ENCODE data around the gene EYS.
"Not testable (repeated sequence)": the region's sequence is repeated elsewhere in the genome, so short reads cannot be mapped to it uniquely, and the experiment has no call there.

Gene EYS

DNA sequence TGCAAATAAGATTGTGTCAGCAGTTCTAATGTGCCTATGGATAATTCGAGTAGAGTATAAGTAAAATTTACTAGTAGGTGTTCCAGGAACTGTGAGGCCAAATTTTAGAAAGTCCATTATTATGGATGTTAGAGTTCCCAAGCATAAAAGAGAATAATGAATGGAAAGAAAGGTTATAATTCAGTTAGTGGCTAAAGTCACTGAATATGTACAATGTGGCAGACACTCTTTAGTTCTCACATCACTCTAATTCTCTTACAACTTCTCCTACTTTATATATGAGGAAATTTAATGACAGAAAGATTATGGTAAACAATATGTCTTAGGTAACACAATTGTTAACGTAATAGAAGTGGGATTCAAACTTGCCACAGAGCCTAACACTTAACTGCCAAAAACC is 75.3 kb downstream of the EYS start:
- DNase-seq = no peak

DNA sequence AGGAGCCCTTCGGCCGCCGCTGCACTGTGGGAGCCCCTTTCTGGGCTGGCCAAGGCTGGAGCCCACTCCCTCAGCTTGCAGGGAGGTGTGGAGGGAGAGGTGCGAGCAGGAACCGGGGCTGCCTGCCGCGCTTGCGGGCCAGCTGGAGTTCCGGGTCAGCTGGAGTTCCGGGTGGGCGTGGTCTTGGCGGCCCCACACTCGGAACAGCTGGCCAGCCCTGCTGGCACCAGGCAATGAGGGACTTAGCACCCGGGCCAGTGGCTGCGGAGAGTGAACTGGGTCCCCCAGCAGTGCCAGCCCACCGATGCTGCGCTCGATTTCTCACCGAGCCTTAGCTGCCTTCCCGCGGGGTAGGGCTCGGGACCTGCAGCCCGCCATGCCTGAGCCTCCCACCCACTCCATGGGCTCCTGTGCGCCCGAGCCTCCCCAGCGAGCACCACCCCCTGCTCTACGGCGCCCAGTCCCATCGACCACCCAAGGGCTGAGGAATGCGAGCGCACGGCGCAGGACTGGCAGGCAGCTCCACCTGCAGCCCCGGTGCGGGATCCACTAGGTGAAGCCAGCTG is 79.5 kb downstream of the EYS start:
- not testable (repeated sequence) for DNase-seq

DNA sequence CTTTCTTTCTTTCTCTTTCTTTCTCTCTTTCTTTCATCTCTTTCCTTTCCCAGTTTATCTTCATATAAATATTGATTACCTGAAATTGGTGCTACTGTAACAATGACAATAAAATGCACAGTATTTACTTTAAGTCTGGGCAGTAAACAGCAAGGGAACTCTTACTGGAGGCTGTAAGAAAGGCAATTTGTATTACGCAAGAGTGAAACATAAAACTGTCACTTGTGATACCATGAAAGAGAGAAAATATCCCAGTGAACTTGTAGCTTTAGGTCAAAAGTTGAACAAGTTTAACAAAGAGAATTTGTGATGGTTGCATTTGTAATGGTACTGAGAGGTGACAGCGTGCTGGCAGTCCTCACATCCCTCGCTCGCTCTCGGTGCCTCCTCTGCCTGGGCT is 80.0 kb downstream of the EYS start:
- no peak for DNase-seq

DNA sequence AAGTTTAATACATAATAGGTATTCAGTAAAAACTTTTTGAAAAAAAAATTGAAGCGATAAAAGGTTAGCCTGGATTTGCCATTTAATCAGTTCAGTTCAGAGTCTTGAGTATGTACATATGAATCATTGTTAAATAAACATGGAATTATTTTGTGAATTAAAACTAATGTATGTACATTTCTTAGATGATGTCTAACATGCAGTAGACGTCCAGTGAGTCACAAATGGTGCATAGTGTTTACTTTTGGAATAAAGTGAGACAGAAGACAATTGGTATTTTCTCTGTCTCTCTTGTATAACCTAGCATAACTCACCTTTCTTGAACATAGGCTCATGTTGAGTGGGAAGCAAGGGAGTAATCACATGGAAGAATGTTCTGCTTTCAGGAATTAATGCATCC is 83.5 kb downstream of the EYS start:
- no peak for DNase-seq

DNA sequence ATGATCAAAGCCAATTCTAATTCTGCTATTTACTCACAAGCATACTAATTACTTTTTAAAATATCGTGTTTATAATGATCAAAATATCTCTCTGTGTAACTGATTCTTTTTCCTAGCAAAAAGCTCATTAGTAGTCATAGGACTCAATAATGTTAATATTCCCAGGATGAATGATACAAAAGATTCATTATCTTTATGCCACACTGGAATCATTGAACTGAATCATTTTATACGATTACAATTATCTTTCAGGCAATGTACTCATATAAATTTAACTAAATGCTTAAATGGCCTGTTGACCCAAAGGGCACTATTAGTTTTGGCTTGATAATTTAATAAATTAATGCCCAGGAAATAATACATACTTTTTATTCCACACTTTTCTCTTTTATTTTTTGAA is 96.3 kb downstream of the EYS start:
- DNase-seq = no peak

DNA sequence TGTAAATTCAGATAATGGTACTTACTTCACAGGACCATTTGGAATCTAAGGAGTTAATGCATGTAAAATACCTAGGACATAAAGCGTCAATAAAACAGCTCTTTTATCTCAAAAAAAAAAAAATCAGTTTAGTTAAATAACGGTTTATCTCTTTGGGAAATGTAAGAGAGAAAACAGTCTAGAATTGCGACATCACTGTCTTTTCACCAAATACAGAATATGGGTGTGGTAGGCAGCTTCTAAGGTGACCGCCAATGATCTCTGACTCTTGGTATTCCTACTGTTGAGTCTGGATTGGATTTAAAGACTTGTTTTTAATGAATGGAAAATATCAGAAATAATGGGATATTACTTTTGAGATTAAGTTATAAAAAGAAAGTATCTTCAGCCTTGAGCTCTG is 111.5 kb downstream of the EYS start:
- DNase-seq = no peak

DNA sequence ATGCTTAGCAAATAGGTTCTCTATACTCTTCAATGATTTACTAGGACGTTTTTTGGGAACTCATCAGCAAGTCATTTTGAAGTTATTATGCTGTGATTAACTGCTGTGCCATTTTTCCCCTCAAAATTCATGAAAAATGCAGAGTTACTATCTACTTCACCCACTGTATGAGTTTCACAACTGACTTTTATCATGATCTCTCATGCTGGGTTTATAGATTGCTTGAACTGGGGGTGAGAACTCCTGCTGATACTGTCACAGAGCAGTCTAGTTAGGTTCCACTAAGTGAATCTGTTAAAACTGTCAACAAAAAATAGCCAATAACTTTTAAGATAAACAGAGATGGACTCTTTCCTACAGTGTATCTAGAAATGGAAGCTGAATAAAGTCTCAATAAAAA is 136.7 kb downstream of the EYS start:
- no peak for DNase-seq

DNA sequence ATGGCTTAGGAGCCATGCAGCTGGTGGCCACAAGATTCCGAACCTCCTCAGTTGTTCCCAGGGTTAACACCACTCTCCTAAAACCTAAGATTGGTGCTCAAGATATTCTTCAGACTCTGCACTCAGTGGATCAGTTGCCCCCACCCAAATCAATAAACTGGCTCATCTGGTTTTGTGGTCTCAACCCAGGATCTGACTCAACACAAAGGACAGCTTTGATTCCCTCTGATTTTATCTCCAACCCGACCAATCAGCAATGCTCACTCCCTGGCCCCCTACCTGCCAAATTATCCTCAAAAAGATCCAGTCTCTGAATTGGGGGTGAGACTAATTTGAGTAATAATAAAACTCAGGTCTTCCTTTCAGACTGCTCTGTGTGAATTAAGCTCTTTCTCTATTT is 137.5 kb downstream of the EYS start:
- no peak for DNase-seq

DNA sequence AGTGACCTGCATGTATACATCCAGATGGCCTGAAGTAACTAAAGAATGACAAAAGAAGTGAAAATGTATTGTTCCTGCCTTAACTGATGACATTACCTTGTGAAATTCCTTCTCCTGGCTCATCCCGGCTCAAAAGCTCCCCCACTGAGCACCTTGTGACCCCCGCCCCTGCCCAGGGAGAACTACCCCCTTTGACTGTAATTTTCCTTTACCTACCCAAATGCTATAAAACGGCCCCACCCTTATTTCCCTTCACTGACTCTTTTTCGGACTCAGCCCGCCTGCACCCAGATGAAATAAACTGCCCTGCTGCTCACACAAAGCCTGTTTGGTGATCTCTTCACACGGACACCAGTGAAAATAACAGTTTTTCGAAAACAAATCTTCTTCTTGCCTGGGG is 138.0 kb downstream of the EYS start:
- not testable (repeated sequence) for DNase-seq

DNA sequence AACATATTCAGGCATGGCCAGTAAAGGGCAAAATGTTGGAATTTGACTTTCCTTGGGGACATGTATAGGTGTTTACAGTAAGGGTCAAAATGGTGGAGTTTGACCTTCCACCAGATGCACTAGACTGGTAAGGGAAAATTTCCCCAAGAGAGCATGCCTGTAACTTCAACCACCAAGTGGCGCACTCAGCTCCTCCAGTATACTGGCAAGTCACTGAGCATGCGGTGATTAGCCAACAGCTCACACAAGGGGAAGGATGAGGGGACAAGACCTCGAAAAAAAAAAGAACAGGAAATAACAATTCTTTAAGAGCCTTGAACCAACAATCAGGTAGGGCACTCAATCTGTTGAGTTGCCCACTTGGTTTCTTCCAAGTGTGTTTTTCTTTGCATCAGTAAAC is 140.9 kb downstream of the EYS start:
- no peak for DNase-seq

DNA sequence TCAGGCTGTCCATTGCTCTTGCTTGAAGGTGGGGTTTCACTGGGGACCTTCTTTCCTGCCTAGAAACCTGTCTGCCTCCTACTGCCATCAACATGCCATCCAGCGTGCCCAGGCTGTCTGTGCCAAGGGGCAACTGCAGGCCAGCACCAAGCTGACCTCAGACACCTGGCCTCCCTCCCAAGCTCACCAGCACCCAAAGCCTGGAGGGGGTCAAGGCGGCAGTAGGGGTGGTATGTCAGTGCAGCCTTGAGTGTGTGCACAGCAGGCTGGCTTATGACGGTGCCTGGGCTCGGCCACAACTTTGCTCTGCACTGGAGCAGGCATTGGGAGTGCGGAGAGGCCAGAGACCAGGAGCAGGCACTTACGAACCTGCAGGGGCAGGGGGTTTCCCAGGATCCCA is 149.0 kb downstream of the EYS start:
- no peak for DNase-seq

DNA sequence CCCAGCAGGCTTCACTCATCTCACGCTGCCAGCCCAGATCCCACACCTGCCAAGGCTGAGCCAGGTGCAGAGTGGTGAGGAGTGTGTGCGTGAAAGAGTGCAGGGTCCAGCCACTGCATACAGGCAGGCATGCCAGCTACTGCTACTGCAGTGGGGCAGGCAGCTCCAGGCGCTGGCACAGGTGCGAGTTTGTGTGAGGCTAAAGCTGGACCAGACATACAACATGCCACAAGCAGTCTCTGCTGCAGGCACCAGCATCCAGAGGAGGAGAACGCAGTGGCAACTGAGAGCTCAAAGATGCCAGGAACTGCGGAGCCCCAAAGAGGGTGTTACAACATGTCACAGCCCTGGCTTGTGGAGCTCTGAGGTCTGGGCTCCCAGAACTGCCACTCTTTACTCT is 149.8 kb downstream of the EYS start:
- DNase-seq = no peak

DNA sequence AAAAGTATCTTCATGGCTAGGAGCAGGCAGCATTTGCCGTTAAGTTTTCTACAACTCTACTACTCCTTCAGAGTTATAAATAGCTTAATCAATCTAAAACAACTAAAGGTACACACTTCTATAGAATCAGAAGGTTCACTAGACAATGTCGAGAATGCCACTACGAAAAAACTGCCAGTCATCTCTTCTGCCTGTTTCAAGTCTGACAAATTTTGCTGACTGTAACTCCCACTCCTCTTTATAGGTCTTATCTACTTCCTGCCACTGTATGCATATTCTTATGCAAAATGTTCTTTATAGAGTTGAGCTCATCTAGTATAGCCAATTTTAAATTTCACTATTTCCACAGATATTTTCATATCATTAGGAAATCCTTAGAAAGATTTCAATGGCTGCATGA is 160.1 kb downstream of the EYS start:
- no peak for DNase-seq

DNA sequence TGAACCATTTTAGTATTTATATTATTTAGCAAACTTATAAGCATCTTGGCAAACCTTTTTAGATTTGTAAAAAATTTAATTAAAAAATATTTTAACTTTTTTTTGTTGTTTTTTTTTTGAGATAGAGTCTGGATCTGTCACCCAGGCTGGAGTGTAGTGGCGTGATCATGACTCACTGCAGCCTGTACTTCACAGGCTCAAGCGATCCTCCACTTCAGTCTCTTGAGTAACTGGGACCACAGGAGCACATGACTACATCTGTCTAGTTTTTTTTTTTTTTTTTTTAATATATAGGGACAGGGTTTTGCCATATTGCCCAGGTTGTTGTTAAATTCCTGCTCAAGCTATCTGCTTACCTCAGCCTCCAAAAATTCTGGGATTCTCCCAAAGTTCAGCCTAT is 161.1 kb downstream of the EYS start:
- no peak for DNase-seq

DNA sequence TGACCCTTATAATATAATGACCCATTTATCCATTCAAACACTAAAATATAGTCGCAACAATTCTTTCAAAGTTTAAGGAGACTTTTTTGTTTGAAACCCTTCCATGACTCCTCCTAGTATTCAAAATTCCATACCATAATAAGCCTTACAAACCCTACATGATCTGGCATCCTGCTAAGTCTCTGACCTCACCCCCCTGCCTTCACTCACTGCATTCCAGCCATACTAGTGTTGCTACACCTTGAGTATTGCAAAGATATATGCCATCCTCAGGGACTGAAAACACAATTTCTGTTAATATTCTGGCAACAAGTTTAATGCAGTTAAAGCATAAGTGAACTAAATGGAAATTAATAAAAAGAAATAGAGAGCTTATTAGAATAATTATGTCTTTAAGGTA is 168.4 kb downstream of the EYS start:
- DNase-seq = no peak

DNA sequence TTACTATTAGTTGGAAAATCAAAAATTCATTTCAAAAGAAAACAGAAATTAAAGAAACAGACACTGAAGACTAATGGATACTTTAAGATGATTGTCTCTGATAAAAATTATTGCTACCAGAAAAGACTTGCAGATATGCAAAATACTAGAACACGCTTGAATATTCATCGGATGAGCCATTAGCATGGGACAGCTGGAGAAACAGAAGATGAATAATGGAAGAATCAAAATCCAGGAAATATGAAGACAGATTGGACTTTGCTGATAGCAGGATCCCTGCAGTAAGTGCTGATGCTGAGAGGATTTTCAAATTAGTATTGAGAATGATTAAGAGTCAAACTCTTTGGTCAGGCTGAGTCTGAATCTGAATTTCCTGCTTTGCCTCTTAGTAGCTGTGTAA is 169.4 kb downstream of the EYS start:
- no peak for DNase-seq

DNA sequence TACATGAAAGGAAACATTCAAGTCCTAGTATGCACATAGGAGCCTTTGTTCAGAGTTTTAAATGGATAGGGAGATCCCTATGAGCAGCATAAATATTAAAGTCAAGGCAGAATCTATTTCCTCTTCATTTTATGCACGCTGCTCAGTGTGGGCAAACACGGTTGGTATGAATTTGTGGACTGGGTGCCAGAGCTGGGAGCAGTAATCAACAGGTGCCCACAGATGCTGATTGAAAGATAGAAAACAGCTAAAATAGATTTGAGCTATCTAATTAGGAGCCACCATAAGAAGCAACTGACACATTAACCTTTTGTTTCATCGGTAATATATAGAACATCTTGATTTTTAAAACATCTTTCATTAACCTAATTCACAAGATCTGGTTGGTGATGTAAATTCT is 175.5 kb downstream of the EYS start:
- no peak for DNase-seq

DNA sequence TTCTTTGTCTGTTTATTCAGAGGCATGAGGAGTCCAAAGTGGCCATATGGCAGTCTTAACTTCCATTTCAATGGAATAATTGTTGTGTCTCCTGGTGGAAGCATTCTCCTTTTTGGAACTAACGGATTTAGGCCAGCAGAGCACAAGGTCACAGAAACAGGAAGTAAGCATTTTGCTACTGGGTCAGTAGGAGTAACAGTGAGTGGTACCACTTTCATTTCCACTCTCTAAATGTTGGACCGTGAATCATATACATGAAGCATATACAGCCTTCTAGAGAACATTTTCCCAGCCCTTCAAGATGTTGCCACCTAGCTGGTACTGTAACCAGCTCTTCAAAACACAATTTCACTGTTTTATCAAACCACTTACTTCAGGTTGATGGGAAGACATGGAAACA is 182.8 kb downstream of the EYS start:
- no peak for DNase-seq

DNA sequence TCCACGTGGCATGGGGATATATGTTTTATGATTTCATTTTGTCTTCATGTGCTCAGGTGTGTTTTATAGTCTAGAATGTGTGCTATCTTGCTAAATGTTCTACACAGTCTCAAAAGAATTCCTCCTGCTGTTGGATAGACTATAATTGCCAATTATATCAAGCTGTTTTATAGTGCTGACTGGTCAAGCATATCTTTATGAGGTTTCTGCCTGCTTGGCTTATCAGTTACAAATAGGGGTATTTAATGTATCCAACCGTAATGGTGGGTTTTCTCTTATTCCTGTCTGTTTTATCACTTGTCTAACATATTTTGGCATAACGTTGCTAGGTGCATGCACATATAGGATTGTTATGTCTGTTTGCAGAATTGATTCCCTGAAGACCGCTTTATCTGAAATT is 201.3 kb downstream of the EYS start:
- no peak for DNase-seq

DNA sequence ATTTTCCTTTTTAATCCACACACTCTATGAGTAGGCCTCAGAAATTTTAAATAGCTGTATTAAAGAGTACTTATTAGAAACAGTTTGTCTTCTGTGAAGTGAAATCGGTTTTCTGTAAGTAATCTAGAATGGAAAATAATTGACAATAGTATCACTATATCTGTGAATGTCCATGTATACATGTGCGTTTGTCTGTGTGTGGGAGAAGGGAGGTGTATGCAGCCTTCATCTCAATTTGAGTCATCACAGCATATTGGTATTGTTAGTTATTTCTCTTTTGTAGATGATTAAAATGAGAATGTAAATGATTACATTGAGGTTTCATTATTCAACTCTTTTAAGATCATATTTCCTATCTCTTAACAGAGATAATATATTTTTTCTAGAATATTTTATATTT is 206.0 kb downstream of the EYS start:
- no peak for DNase-seq

DNA sequence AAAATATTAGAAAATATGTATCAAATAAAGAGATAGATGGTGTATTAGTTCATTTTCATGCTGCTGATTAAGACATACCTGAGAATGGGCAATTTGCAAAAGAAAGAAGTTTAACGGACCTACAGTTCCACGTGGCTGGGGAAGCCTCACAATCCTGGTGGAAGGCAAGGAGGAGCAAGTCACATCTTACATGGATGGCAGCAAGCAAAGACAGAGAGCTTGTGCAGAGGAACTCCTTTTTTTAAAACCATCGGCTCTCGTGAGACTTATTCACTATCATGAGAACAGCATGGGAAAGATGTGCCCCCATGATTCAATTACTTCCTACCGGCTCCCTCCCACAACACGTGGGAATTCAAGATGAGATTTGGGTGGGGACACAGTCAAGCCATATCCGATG is 223.4 kb downstream of the EYS start:
- not testable (repeated sequence) for DNase-seq

DNA sequence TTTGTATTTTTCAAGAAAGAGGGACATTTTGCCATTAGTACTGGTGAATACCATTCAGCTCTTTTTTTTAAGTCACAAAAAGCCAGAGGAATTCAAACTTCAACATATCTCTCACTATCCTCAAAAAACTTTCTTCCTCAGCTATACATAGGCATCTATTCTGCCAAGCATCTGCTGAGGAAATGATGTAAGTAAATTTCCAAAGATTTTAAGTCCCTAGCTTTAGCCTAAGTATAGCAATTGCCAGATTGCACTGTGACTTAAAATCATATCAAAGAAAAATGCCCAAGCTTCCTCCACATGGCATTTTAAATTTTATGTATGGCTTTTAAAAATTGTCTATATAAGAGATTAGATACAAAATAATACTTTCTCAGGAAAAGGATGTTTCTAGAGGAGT is 237.4 kb downstream of the EYS start:
- DNase-seq = no peak

DNA sequence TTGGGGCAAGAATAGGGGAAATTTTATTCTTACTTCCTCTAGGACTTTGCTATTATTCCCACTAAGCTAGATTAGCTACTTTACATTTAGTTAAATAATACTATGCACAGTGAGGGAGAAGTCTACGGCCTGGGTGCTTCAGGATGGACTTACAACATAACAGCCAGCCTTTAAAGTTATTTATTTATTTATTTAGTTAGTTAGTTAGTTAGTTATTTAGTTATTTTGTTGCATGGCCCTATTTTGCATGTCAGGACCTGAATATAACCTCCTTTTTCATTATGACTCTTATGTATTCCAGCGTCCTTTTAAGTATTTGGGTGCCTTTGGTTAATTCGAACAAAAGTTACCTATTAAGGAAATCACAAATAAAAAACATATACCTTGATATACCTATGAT is 238.7 kb downstream of the EYS start:
- DNase-seq = no peak

DNA sequence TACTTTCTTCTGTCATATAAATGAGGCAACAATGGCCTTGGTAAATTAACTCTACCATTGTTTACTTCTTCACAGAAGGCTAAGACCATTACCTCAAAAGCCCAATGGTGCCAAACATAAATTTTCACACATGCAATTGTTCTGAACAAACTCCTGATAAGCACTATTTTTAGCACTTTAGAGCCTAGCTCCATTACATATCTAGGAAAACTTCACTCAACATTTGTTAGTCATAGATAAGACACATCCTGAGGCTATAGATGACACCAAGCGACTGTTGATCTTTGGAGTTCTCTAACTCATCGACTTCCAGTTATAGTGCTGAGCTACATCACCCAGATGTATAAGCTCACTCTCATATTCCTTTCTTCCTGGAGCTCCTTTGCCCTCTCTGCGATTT is 245.9 kb downstream of the EYS start:
- no peak for DNase-seq

DNA sequence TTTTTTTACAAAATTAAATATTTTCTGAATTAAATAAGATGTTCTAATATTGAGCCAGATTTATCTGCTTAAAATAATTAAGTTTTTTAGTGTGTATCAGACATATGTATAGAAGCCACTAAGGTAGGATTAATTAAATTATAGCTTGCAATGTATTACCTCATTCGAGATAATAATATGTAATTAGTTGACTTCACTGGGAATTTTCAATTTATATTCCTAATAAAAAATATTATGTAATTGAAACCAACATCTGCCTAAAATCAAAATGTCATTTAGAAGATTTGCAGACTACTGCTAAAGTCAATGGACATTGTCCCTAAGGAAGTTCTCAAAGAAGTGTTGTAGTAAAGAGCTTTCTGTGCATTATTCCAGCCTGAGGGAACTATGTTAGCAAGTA is 254.7 kb downstream of the EYS start:
- DNase-seq = no peak

DNA sequence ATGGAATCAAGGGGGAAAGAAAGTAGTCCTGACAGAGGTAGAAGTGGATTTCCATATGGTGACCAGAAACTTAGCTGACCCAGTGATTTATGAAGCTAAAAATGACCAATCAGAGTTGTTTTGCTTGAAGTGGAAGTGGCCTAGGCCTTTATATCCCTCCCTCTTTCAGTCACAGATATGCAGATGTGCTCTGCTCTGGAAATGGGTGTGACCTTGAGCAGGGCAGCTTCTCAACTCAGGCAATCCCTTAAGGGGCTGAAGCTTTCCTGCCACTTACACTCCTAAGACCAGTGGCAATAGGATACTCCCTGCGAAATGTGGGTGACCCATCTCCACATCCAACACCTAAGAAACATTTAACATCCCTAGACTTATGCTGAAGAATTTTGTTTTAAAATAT is 256.6 kb downstream of the EYS start:
- DNase-seq = no peak
